GM12878 (cell line): ENCODE data around the gene ZNFX1.

Experiments used
- CTCF ChIP-seq, 3 experiments: IDR thresholded peaks in 2 of 3; conservative IDR thresholded peaks in 1 of 3; 2 replicates each; pipeline ENCODE4 v1.5.1; 2011; ENCODE audit warnings: low read depth in 3 of 3, low read length in 3 of 3, mild to moderate bottlenecking in 3 of 3, control low read depth in 2 of 3, moderate library complexity in 2 of 3, inconsistent platforms in 1 of 3, mixed read lengths in 1 of 3; ENCODE audit not compliant: control insufficient read depth in 2 of 3, insufficient read depth in 1 of 3; ENCODE audit errors: extremely low read depth in 1 of 3
- EZH2 ChIP-seq: IDR thresholded peaks from 2 replicates; pipeline ENCODE4 v1.6.1; 2012; ENCODE audit warnings: low read depth, mild to moderate bottlenecking, control low read depth, inconsistent platforms, low read length, borderline replicate concordance; ENCODE audit not compliant: control insufficient read depth
- JUNB ChIP-seq: IDR thresholded peaks from 2 replicates; pipeline ENCODE4 v1.6.1; 2016; ENCODE audit warnings: antibody characterized with exemption, mild to moderate bottlenecking
- TAF1 ChIP-seq: IDR thresholded peaks from 2 replicates; pipeline ENCODE4 v1.6.1; 2011; ENCODE audit warnings: mild to moderate bottlenecking, low read depth, low read length, borderline replicate concordance

DNA sequence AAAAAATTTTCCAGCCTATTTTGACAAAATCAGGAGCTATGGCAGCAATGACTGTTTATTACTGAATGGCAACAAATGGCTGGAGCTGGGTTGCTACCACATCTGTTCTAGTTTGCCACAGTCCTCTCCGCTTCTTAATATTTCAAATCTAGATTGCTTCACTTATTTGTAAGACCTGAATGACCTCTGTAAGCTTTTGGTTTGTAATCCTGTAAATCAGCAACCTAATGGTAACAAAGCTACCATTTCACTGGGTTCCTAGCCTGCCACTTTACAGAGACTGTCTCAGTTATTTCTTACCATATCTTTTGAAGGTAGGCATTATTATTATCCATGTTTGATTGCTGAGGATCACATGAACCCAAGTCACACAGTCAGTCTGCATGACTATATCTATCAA lies 15.4 kb downstream of the ZNFX1 start:
- TF ChIP-seq CTCF (IDR thresholded peaks at IDR 0.05 in 2 of 3, conservative IDR thresholded peaks at IDR 0.05 in 1 of 3; ENCODE audit: control insufficient read depth in 2 of 3, extremely low read depth in 1 of 3, insufficient read depth in 1 of 3, low read depth in 3 of 3, low read length in 3 of 3) (no peak), EZH2 (no peak), JUNB (no peak), TAF1 (no peak)
